ENCODE data around the gene P2RY6. TPM values are rescaled to one million over a fixed set of nuclear protein-coding genes. Genes with fewer than 3 reads are reported as not detected.

Gene P2RY6
- polyA plus RNA-seq, 2 of the 4 experiments (the other 2 are of a cell fraction), result 6.8 to 8.8 TPM

- TF ChIP-seq FOXS1 (CRISPR knock-in tag; IDR thresholded peaks at IDR 0.05), result no peak
- no peak for DNase-seq (ENCODE audit: low read depth in 1 of 2, low spot score in 1 of 2)
- no peak overlapping the region for H3K4me2 ChIP-seq
Observed at GRCh38 chr11:73227571-73228211, 44.4 kb upstream of the P2RY6 start.

GRCh38 chr11:73228268-73229134 lies 43.6 kb upstream of the P2RY6 start:
- Histone ChIP-seq H3K4me2 (no peak overlapping the region), H3K27ac (no peak overlapping the region), H3K4me1 (no peaks in the 10 kb centered on the region), H3K9me3 (no peaks in the 10 kb centered on the region), H3K4me3 (no peak overlapping the region)
- FAIRE-seq (no peak), DNase-seq (ENCODE audit: low read depth in 1 of 2, low spot score in 1 of 2) (no peak), ATAC-seq (peak in 1 of 2 experiments; percentile 41; a peak in 3 of 6 replicates)
- ChIA-PET POLR2A (interaction anchor here (0.6 to 0.9 kb wide), 2 partner anchors 39 to 440 kb away, joined by 3 to 4 read pairs; no protein-coding TSS in a partner anchor), CTCF (interaction anchor here (1.0 to 9.5 kb wide), 5 partner anchors 9 to 123 kb away, joined by 3 to 45 read pairs (median 3); no protein-coding TSS in a partner anchor)
- 81% methylated on average over 4 of the region's 4 CpGs for WGBS (ENCODE audit: missing lambda C conversion rate)
- TF ChIP-seq ZFP36 (IDR thresholded peaks at IDR 0.05; ENCODE audit: borderline replicate concordance, partially characterized antibody), result no peak
- no peak for TF ChIP-seq CTCF (IDR thresholded peaks at IDR 0.05)
- TF ChIP-seq RFX5 (IDR thresholded peaks at IDR 0.05), result no peak
- no peak for TF ChIP-seq E2F6 (IDR thresholded peaks at IDR 0.05; ENCODE audit: borderline replicate concordance, low read depth)
- TF ChIP-seq HES2 (IDR thresholded peaks at IDR 0.05), result no peak
- no peak for TF ChIP-seq HEYL (CRISPR knock-in tag; IDR thresholded peaks at IDR 0.05)
- no peak for TF ChIP-seq RNF2 (IDR thresholded peaks at IDR 0.05; ENCODE audit: borderline replicate concordance, low read depth)
- TF ChIP-seq JUNB (IDR thresholded peaks at IDR 0.05), result no peak
- TF ChIP-seq PBX3 (IDR thresholded peaks at IDR 0.05), result no peak
- TF ChIP-seq CHD2 (IDR thresholded peaks at IDR 0.05; ENCODE audit: low read length, partially characterized antibody), result no peak
- no peak for TF ChIP-seq BHLHE40 (IDR thresholded peaks at IDR 0.05; ENCODE audit: low read depth, low read length)
- TF ChIP-seq RARB (CRISPR knock-in tag; IDR thresholded peaks at IDR 0.05), result no peak
- no peak for TF ChIP-seq KDM1A (IDR thresholded peaks at IDR 0.05; ENCODE audit: low read depth)

More at GRCh38 chr11:73227571-73228211, 44.4 kb upstream of the P2RY6 start:
- ATAC-seq (no peak), FAIRE-seq (no peak)
- H3K4me3 ChIP-seq, result no peak overlapping the region
- H3K4me1 ChIP-seq, result no peaks in the 10 kb centered on the region
- H3K27ac ChIP-seq, result no peak overlapping the region
- CTCF ChIA-PET, result interaction anchor here (1.1 to 9.5 kb wide), 4 partner anchors 10 to 124 kb away, joined by 3 to 45 read pairs (median 6); no protein-coding TSS in a partner anchor
- no peaks in the 10 kb centered on the region for H3K9me3 ChIP-seq
- WGBS (ENCODE audit: missing lambda C conversion rate), result 79% methylated on average over 4 of the region's 12 CpGs
- POLR2A ChIA-PET, result interaction anchor here (0.9 kb wide), 1 partner anchor 38 kb away, joined by 4 read pairs; no protein-coding TSS in a partner anchor

- CTCF ChIA-PET, result interaction anchor here (0.9 to 9.5 kb wide), 4 partner anchors 9 to 60 kb away, joined by 3 to 45 read pairs (median 6); no protein-coding TSS in a partner anchor
- H3K4me3 ChIP-seq, result no peak overlapping the region
- DNase-seq (ENCODE audit: low read depth in 1 of 2, low spot score in 1 of 2) (no peak), FAIRE-seq (no peak), ATAC-seq (no peak)
- 90% methylated on average over 11 of the region's 11 CpGs for WGBS (ENCODE audit: missing lambda C conversion rate)
- no peak overlapping the region for H3K4me2 ChIP-seq
- POLR2A ChIA-PET, result no interaction called here
- no peaks in the 10 kb centered on the region for H3K4me1 ChIP-seq
- H3K9me3 ChIP-seq, result no peaks in the 10 kb centered on the region
- TF ChIP-seq TP53 (CRISPR knock-in tag; IDR thresholded peaks at IDR 0.05), result no peak
- no peak for TF ChIP-seq TFCP2L1 (CRISPR knock-in tag; IDR thresholded peaks at IDR 0.05)
- TF ChIP-seq ELK1 (IDR thresholded peaks at IDR 0.05; ENCODE audit: low read depth, low read length), result no peak
- TF ChIP-seq RARB (CRISPR knock-in tag; IDR thresholded peaks at IDR 0.05), result no peak
- no peak for TF ChIP-seq HEYL (CRISPR knock-in tag; IDR thresholded peaks at IDR 0.05)
- no peak for TF ChIP-seq PHF8 (IDR thresholded peaks at IDR 0.05; ENCODE audit: borderline replicate concordance, low read depth)
- no peak overlapping the region for H3K27ac ChIP-seq
Observed at GRCh38 chr11:73229321-73229895, 42.7 kb upstream of the P2RY6 start.
